Caco-2 (cell line): Measurements from ENCODE around the gene FBF1. TPM values are rescaled to one million over a fixed set of nuclear protein-coding genes. Genes with fewer than 3 reads are reported as not detected.

Source experiments
- BruUV-seq: library from RNA; stranded (reverse); fragments of 400-500 nt; replicated peaks from 2 replicates; lab custom pipeline; 2021; lab: Mats Ljungman, UMichigan
- CTCF ChIA-PET: fragments of 300-600 bp; sonication (Branson Sonifier 250); formaldehyde crosslinking; loops from one replicate; lab custom pipeline; 2022; ENCODE audit warnings: antibody characterized with exemption; lab: Charles Lee
- POLR2A ChIA-PET: fragments of 300-600 bp; sonication (Branson Sonifier 250); formaldehyde crosslinking; loops from one replicate; lab custom pipeline; 2022; ENCODE audit warnings: antibody characterized with exemption; lab: Charles Lee
- DNase-seq, 2 experiments: peaks; one replicate each; pipeline versions ENCODE4 v3.0.0 to v3.0.0-alpha.2; 2020 to 2022
- H3K27me3 ChIP-seq: replicated peaks from 2 replicates; pipeline ENCODE4 v1.6.0; 2011; ENCODE audit warnings: low read length; ENCODE audit not compliant: control insufficient read depth, insufficient read depth
- H3K36me3 ChIP-seq: 2 replicates; pipeline ENCODE4 v1.5.1; 2011; ENCODE audit warnings: low read length; ENCODE audit not compliant: control insufficient read depth, insufficient read depth
- H3K4me1 ChIP-seq: fragments of 250-450 bp; sonication (Bioruptor Pico); 2 replicates; pipeline ENCODE4 v1.5.1; 2020; ENCODE audit warnings: mild to moderate bottlenecking
- H3K4me3 ChIP-seq: 2 replicates; pipeline ENCODE4 v1.5.1; 2011; ENCODE audit warnings: low read depth, mild to moderate bottlenecking, control low read depth, low read length
- H3K9me3 ChIP-seq: fragments of 250-450 bp; sonication (Bioruptor Pico); 2 replicates; pipeline ENCODE4 v1.5.1; 2020; ENCODE audit warnings: mild to moderate bottlenecking, moderate library complexity
- H3K27ac Mint-ChIP-seq: one replicate; pipeline ENCODE4 v1.8.0; 2022; ENCODE audit warnings: mixed read lengths; ENCODE audit not compliant: unreplicated experiment
- H3K27me3 Mint-ChIP-seq: one replicate; pipeline ENCODE4 v1.8.0; 2022; ENCODE audit warnings: mixed read lengths; ENCODE audit not compliant: insufficient read depth, unreplicated experiment
- H3K36me3 Mint-ChIP-seq: one replicate; pipeline ENCODE4 v1.8.0; 2022; ENCODE audit warnings: mild to moderate bottlenecking, mixed read lengths; ENCODE audit not compliant: insufficient read depth, unreplicated experiment
- H3K4me1 Mint-ChIP-seq: one replicate; pipeline ENCODE4 v1.8.0; 2022; ENCODE audit warnings: low read depth, mixed read lengths; ENCODE audit not compliant: unreplicated experiment
- H3K4me3 Mint-ChIP-seq: one replicate; pipeline ENCODE4 v1.8.0; 2022; ENCODE audit warnings: mild to moderate bottlenecking, moderate library complexity, mixed read lengths; ENCODE audit not compliant: unreplicated experiment
- H3K9me3 Mint-ChIP-seq: one replicate; pipeline ENCODE4 v1.8.0; 2022; ENCODE audit warnings: mixed read lengths; ENCODE audit not compliant: unreplicated experiment
- intact Hi-C: fragments of 100-400 bp; cut with micrococcal nuclease; formaldehyde crosslinking; loops from one replicate; pipeline ENCODE4 v1.10.0; 2022; ENCODE audit not compliant: unreplicated experiment
- total RNA-seq: library from RNA; stranded (reverse); gene quantifications from 2 replicates; pipeline ENCODE4 v1.2.3, GENCODE V29; 2022
- TF ChIP-seq, protein P1 (sequence below), 2 experiments: fragments of 200-600 bp in 1 of 2; IDR thresholded peaks; 1 replicate in 1 of 2; 2 replicates in 1 of 2; pipeline versions ENCODE4 v1.5.1 to v1.8.0; 2011 to 2022; ENCODE audit warnings: antibody characterized with exemption in 1 of 2, control low read depth in 1 of 2, inconsistent platforms in 1 of 2, low read depth in 1 of 2, low read length in 1 of 2, mild to moderate bottlenecking in 1 of 2, moderate library complexity in 1 of 2; ENCODE audit not compliant: insufficient read depth in 1 of 2, severe bottlenecking in 1 of 2, unreplicated experiment in 1 of 2

FBF1 gene
- total RNA-seq, 1 experiment from 2014 or later = 14.1 TPM

GRCh38 chr17:75915268-75915667 is 25.6 kb downstream of the FBF1 start:
- peaks cover 6% of the 10 kb centered on the region for H3K4me1 Mint-ChIP-seq
- intact Hi-C loops = no loop called here
- BruUV-seq = no TSS peak
- Histone ChIP-seq H3K27me3 (no peaks in the 10 kb centered on the region), H3K4me1 (no peaks in the 10 kb centered on the region), H3K4me3 (no peak overlapping the region), H3K9me3 (no peaks in the 10 kb centered on the region), H3K36me3 (no peaks in the 10 kb centered on the region)
- ChIA-PET CTCF (interaction anchor here (0.6 kb wide), 1 partner anchor 63 kb away, joined by 4 read pairs; no protein-coding TSS in a partner anchor), POLR2A (no interaction called here)
- H3K4me3 Mint-ChIP-seq = no peak overlapping the region
- peaks cover 6% of the 10 kb centered on the region for H3K36me3 Mint-ChIP-seq
- TF ChIP-seq, protein P1, sequence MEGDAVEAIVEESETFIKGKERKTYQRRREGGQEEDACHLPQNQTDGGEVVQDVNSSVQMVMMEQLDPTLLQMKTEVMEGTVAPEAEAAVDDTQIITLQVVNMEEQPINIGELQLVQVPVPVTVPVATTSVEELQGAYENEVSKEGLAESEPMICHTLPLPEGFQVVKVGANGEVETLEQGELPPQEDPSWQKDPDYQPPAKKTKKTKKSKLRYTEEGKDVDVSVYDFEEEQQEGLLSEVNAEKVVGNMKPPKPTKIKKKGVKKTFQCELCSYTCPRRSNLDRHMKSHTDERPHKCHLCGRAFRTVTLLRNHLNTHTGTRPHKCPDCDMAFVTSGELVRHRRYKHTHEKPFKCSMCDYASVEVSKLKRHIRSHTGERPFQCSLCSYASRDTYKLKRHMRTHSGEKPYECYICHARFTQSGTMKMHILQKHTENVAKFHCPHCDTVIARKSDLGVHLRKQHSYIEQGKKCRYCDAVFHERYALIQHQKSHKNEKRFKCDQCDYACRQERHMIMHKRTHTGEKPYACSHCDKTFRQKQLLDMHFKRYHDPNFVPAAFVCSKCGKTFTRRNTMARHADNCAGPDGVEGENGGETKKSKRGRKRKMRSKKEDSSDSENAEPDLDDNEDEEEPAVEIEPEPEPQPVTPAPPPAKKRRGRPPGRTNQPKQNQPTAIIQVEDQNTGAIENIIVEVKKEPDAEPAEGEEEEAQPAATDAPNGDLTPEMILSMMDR (IDR thresholded peaks at IDR 0.05; ENCODE audit: insufficient read depth in 1 of 2, low read depth in 1 of 2, low read length in 1 of 2, severe bottlenecking in 1 of 2, unreplicated experiment in 1 of 2) = no peak
- no peaks in the 10 kb centered on the region for H3K27me3 Mint-ChIP-seq
- no peak overlapping the region for H3K27ac Mint-ChIP-seq
- H3K9me3 Mint-ChIP-seq = no peaks in the 10 kb centered on the region
- DNase-seq = no peak

DNA sequence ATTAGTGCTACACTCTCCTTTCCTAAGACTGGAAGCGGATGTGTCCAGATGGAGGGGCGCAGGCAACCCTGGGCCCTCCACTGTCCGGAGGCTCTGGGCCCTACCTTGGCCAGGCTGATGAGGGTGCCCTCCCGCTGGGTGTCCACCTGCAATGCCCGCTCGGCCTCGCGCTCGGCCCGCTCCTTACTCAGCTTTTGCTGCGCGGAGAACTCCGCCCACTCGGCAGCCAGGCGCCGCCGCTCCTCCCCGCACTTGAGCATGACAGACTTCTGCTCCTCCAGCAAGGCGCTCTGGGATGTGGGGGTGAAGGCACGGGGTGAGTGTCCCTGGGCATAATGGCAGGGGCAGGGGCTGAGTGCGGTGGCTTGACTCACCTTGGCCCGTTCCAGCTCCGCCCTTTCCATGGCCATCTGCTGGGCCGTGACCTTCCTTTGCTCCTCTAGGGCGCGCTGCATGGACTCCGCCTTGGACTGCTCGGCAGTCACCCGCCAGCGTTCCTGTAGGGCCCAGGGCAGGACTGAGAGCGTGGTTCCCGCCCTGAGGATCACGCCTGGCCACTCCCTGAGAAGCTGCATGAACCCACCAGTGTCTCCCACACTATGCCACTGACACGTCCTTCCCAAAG is 26.1 kb downstream of the FBF1 start:
- no peak overlapping the region for H3K4me3 Mint-ChIP-seq

DNA sequence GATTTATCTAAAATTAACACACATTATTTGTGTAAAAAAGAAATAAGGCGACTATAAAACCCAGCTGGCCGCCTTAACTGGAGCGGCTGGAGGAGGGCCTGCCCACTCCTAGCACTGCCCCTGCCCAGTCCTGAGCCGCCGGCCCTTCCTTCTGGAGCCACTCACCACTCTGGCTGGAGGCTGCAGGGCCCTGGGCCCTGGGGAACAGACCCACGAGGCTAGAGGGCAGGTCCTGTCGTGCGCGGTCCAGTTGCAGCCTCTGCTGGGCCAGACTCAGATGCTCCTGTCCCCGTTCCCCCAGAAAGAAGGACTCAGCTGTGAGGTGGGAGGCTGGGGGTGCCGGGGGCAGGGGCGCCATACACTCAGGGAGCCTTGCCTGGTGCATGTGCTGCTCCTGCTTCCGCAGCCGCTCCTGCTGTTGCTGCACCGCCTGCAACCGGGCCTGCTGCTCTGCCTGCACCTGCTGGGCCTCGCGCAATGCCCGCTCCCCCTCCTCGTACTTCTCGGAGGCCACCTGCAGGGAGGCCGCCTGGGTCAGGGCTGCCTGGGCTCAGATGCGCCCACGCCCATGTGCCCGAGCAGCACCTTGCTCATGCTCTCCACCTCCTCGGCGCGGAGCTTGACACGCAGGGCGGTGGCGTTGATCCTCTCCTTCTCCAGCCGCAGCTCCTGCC is 27.2 kb downstream of the FBF1 start:
- DNase-seq = no peak
- no TSS peak for BruUV-seq
- CTCF ChIA-PET = no interaction called here
- TF ChIP-seq, protein P1 (IDR thresholded peaks at IDR 0.05; ENCODE audit: insufficient read depth in 1 of 2, low read depth in 1 of 2, low read length in 1 of 2, severe bottlenecking in 1 of 2, unreplicated experiment in 1 of 2) = no peak
- H3K36me3 ChIP-seq = no peaks in the 10 kb centered on the region
- Mint-ChIP-seq H3K4me3 (no peak overlapping the region), H3K27me3 (no peaks in the 10 kb centered on the region), H3K4me1 (peaks cover 13% of the 10 kb centered on the region), H3K36me3 (peaks cover 6% of the 10 kb centered on the region), H3K9me3 (no peaks in the 10 kb centered on the region), H3K27ac (no peak overlapping the region)
- POLR2A ChIA-PET = no interaction called here
- intact Hi-C loops = no loop called here
- no peaks in the 10 kb centered on the region for H3K9me3 ChIP-seq
- H3K4me1 ChIP-seq = peaks cover 1% of the 10 kb centered on the region; the same call in 1 of the 2 replicates
- no peaks in the 10 kb centered on the region for H3K27me3 ChIP-seq
- no peak overlapping the region for H3K4me3 ChIP-seq

More for the DNA sequence above, 26.1 kb downstream of the FBF1 start:
- Histone ChIP-seq H3K4me3 (no peak overlapping the region), H3K9me3 (no peaks in the 10 kb centered on the region), H3K36me3 (no peaks in the 10 kb centered on the region), H3K4me1 (no peaks in the 10 kb centered on the region), H3K27me3 (no peaks in the 10 kb centered on the region)
- Mint-ChIP-seq H3K27ac (no peak overlapping the region), H3K4me1 (peaks cover 6% of the 10 kb centered on the region), H3K9me3 (no peaks in the 10 kb centered on the region), H3K36me3 (peaks cover 6% of the 10 kb centered on the region), H3K27me3 (no peaks in the 10 kb centered on the region)
- TF ChIP-seq, protein P1 (IDR thresholded peaks at IDR 0.05; ENCODE audit: insufficient read depth in 1 of 2, low read depth in 1 of 2, low read length in 1 of 2, severe bottlenecking in 1 of 2, unreplicated experiment in 1 of 2) = no peak
- DNase-seq = no peak
- BruUV-seq = no TSS peak
- POLR2A ChIA-PET = no interaction called here
- intact Hi-C loops = no loop called here
- CTCF ChIA-PET = interaction anchor here (0.6 kb wide), 1 partner anchor 19 kb away, joined by 5 read pairs; no protein-coding TSS in a partner anchor
